Measurements from ENCODE around the gene AP1S1.
"Not testable (repeated sequence)": the region's sequence is repeated elsewhere in the genome, so short reads cannot be mapped to it uniquely, and the experiment has no call there.

Gene AP1S1

GRCh38 chr7:101186194-101186593 lies 31.9 kb downstream of the AP1S1 start:
- DNase-seq (ENCODE audit: low read depth in 2 of 2): no peak
- H3K4me3 ChIP-seq (replicated peaks in 1 of 2; ENCODE audit: low read depth in 2 of 2, low read length in 2 of 2): no peak overlapping the region
- TF ChIP-seq, protein P1, sequence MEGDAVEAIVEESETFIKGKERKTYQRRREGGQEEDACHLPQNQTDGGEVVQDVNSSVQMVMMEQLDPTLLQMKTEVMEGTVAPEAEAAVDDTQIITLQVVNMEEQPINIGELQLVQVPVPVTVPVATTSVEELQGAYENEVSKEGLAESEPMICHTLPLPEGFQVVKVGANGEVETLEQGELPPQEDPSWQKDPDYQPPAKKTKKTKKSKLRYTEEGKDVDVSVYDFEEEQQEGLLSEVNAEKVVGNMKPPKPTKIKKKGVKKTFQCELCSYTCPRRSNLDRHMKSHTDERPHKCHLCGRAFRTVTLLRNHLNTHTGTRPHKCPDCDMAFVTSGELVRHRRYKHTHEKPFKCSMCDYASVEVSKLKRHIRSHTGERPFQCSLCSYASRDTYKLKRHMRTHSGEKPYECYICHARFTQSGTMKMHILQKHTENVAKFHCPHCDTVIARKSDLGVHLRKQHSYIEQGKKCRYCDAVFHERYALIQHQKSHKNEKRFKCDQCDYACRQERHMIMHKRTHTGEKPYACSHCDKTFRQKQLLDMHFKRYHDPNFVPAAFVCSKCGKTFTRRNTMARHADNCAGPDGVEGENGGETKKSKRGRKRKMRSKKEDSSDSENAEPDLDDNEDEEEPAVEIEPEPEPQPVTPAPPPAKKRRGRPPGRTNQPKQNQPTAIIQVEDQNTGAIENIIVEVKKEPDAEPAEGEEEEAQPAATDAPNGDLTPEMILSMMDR (IDR thresholded peaks at IDR 0.05; ENCODE audit: low read depth, low read length): no peak

DNA sequence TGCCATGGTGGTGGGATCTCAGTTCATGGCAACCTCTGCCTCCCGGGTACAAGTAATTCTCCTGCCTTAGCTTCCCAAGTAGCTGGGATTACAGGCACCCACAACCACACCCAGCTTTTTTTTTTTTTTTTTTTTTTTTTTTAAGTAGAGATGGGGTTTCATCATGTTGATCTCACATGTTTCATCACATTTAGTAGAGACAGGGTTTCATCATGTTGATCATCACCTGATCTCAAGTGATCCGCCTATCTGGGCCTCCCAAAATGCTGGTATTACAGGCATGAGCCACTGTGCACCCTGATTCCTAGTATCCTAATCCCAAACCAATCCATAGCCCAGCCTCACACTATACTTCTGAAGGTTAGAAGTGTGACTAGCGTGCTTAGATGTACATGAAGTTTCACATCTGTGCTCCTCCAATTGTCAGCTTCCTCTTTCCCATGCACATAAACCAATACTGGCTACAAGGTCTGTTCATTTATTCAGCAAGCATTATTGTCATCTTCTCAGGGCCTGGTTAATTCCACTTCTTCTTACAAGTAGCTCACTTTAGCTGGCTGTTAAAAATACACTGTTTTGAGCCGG lies 32.7 kb downstream of the AP1S1 start:
- H3K4me3 ChIP-seq (replicated peaks in 1 of 2; ENCODE audit: low read depth in 2 of 2, low read length in 2 of 2): no peak overlapping the region
- TF ChIP-seq, protein P1 (IDR thresholded peaks at IDR 0.05; ENCODE audit: low read depth, low read length): no peak
- DNase-seq (ENCODE audit: low read depth in 2 of 2): no peak

DNA sequence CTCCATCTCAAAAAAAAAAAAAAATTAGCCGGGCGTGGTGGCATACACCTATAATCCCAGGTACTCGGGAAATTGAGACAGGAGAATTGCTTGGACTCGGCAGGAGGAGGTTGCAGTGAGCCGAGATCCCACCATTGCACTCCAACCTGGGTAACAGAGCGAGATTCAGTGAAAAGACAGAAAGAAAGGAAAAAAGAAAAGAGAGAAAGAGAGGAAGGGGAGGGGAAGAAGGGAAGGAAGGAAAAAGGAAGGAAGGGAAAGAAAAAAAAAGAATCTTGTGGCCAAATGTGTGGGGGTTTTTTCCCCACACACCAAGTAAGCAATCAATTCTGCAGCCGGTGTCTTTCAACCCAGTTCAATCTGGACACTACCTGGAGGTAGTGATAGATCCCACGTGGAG lies 34.8 kb downstream of the AP1S1 start:
- H3K4me3 ChIP-seq (replicated peaks in 1 of 2; ENCODE audit: low read depth in 2 of 2, low read length in 2 of 2): no peak overlapping the region
- TF ChIP-seq, protein P1 (IDR thresholded peaks at IDR 0.05; ENCODE audit: low read depth, low read length): no peak
- no peak for DNase-seq (ENCODE audit: low read depth in 2 of 2)

- DNase-seq (ENCODE audit: low read depth in 2 of 2): no peak
- TF ChIP-seq, protein P1 (IDR thresholded peaks at IDR 0.05; ENCODE audit: low read depth, low read length): no peak
- H3K4me3 ChIP-seq (replicated peaks in 1 of 2; ENCODE audit: low read depth in 2 of 2, low read length in 2 of 2): no peak overlapping the region
Observed at GRCh38 chr7:101195884-101196283, 41.6 kb downstream of the AP1S1 start.

- DNase-seq (ENCODE audit: low read depth in 2 of 2): no peak
- no peak overlapping the region for H3K4me3 ChIP-seq (replicated peaks in 1 of 2; ENCODE audit: low read depth in 2 of 2, low read length in 2 of 2)
- TF ChIP-seq, protein P1 (IDR thresholded peaks at IDR 0.05; ENCODE audit: low read depth, low read length): no peak
Observed at GRCh38 chr7:101197991-101198390, 43.7 kb downstream of the AP1S1 start.

DNA sequence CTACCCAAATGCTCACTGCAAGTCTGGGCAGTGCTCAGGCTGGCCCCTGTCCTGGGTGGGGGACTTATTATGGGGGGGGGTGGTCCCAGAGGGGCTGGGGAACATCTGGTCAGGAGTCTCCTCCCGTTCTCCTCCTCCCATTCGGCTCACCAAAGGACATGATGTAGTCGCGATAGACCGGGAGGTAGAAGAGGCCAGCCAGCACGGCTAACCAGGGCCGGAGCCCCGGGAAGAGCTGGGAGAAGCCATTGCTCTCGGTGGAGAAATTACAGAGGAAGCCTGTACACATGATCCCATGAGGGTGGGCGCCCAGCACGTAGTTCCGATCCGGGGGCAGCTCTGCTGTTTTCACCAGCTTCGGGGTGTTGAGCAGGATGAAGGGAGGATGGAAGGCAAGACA lies 44.2 kb downstream of the AP1S1 start:
- no peak for DNase-seq (ENCODE audit: low read depth in 2 of 2)
- no peak overlapping the region for H3K4me3 ChIP-seq (replicated peaks in 1 of 2; ENCODE audit: low read depth in 2 of 2, low read length in 2 of 2)
- TF ChIP-seq, protein P1 (IDR thresholded peaks at IDR 0.05; ENCODE audit: low read depth, low read length): no peak

DNA sequence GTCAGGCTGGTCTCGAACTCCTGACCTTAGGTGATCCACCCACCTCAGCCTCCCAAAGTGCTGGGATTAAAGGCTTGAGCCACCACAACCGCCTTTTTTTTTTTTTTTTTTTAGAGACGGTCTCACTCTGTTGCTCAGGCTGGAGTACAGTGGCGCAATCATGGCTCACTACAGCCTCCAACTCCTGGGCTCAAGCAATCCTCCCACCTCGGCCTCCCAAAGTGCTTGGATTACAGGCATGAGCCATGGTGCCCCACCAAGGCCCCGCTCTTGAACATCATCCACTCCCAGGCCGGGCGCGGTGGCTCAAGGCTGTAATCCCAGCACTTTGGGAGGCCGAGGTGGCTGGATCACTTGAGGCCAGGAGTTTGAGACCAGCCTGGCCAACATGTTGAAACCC lies 45.2 kb downstream of the AP1S1 start:
- not testable (repeated sequence) for H3K4me3 ChIP-seq (replicated peaks in 1 of 2; ENCODE audit: low read depth in 2 of 2, low read length in 2 of 2); DNase-seq (ENCODE audit: low read depth in 2 of 2)
